H9 (cell line): Measurements from ENCODE around the gene PRKAR1A. TPM values are rescaled to one million over a fixed set of nuclear protein-coding genes. Genes with fewer than 3 reads are reported as not detected.

Source experiments
- DNase-seq: peaks from one replicate; pipeline ENCODE4 v3.0.0-alpha.2; 2017
- H2AFZ ChIP-seq: one replicate; pipeline ENCODE4 v1.6.1; 2013; ENCODE audit warnings: mild to moderate bottlenecking, low read length, control low read depth, moderate library complexity
- H2AK5ac ChIP-seq: 2 replicates; pipeline ENCODE4 v1.6.1; 2013; ENCODE audit warnings: low read length, control low read depth, mixed read lengths; ENCODE audit not compliant: insufficient read length
- H2BK120ac ChIP-seq: one replicate; pipeline ENCODE4 v1.6.1; 2013; ENCODE audit warnings: low read depth, mild to moderate bottlenecking, low read length, control low read depth, inconsistent platforms; ENCODE audit not compliant: poor library complexity, severe bottlenecking
- H2BK12ac ChIP-seq: 2 replicates; pipeline ENCODE4 v1.6.1; 2013; ENCODE audit warnings: low read length, control low read depth, mixed read lengths, low read depth; ENCODE audit not compliant: insufficient read length
- H2BK15ac ChIP-seq: 2 replicates; pipeline ENCODE4 v1.6.1; 2013; ENCODE audit warnings: low read depth, low read length, control low read depth
- H2BK20ac ChIP-seq: one replicate; pipeline ENCODE4 v1.6.1; 2013; ENCODE audit warnings: low read depth, mild to moderate bottlenecking, low read length, control low read depth, inconsistent platforms; ENCODE audit not compliant: poor library complexity, severe bottlenecking
- H2BK5ac ChIP-seq: 2 replicates; pipeline ENCODE4 v1.6.1; 2013; ENCODE audit warnings: low read length, control low read depth, mixed read lengths; ENCODE audit not compliant: insufficient read length
- H3K14ac ChIP-seq: 2 replicates; pipeline ENCODE4 v1.6.1; 2013; ENCODE audit warnings: low read length, control low read depth; ENCODE audit not compliant: insufficient read depth
- H3K18ac ChIP-seq: 2 replicates; pipeline ENCODE4 v1.6.1; 2013; ENCODE audit warnings: low read depth, mild to moderate bottlenecking, mixed read lengths, low read length, control low read depth; ENCODE audit not compliant: insufficient read length
- H3K23ac ChIP-seq: 2 replicates; pipeline ENCODE4 v1.6.1; 2013; ENCODE audit warnings: low read length, control low read depth, mixed read lengths, low read depth; ENCODE audit not compliant: insufficient read length
- H3K23me2 ChIP-seq: 2 replicates; pipeline ENCODE4 v1.6.1; 2013; ENCODE audit warnings: low read depth, mild to moderate bottlenecking, mixed read lengths, low read length, control low read depth; ENCODE audit not compliant: insufficient read length, poor library complexity, severe bottlenecking
- H3K27ac ChIP-seq: 2 replicates; pipeline ENCODE4 v1.5.1; 2013; ENCODE audit warnings: low read length, control low read depth, mixed read lengths, low read depth; ENCODE audit not compliant: insufficient read length
- H3K27me3 ChIP-seq: 2 replicates; pipeline ENCODE4 v1.6.1; 2013; ENCODE audit warnings: low read length, control low read depth, inconsistent platforms; ENCODE audit not compliant: insufficient read depth
- H3K4ac ChIP-seq: 2 replicates; pipeline ENCODE4 v1.6.1; 2013; ENCODE audit warnings: low read depth, mild to moderate bottlenecking, control low read depth, inconsistent platforms, low read length, moderate library complexity
- H3K4me1 ChIP-seq: 2 replicates; pipeline ENCODE4 v1.6.1; 2013; ENCODE audit warnings: low read length, control low read depth, inconsistent platforms; ENCODE audit not compliant: insufficient read depth
- H3K4me2 ChIP-seq: 2 replicates; pipeline ENCODE4 v1.6.1; 2013; ENCODE audit warnings: low read length, control low read depth, mixed read lengths; ENCODE audit not compliant: insufficient read length, insufficient read depth
- H3K56ac ChIP-seq: 2 replicates; pipeline ENCODE4 v1.6.1; 2013; ENCODE audit warnings: low read depth, mild to moderate bottlenecking, mixed read lengths, low read length, control low read depth; ENCODE audit not compliant: insufficient read length
- H3K79me1 ChIP-seq: 2 replicates; pipeline ENCODE4 v1.6.1; 2013; ENCODE audit warnings: low read depth, mild to moderate bottlenecking, moderate library complexity, low read length, control low read depth, inconsistent platforms; ENCODE audit not compliant: insufficient read depth, poor library complexity, severe bottlenecking
- H3K79me2 ChIP-seq: 2 replicates; pipeline ENCODE4 v1.6.1; 2013; ENCODE audit warnings: low read length, control low read depth, inconsistent platforms; ENCODE audit not compliant: insufficient read depth
- H3K9ac ChIP-seq: 2 replicates; pipeline ENCODE4 v1.6.1; 2013; ENCODE audit warnings: low read length, control low read depth, mixed read lengths; ENCODE audit not compliant: insufficient read length; ENCODE audit errors: extremely low read depth
- H3K9me3 ChIP-seq: one replicate; pipeline ENCODE4 v1.6.1; 2013; ENCODE audit warnings: low read depth, low read length, inconsistent platforms; ENCODE audit not compliant: control insufficient read depth
- H3T11ph ChIP-seq: one replicate; pipeline ENCODE4 v1.6.1; 2013; ENCODE audit warnings: mild to moderate bottlenecking, low read length, control low read depth, inconsistent platforms
- H4K20me1 ChIP-seq: one replicate; pipeline ENCODE4 v1.6.1; 2013; ENCODE audit not compliant: control insufficient read depth, insufficient read length, insufficient read depth
- H4K5ac ChIP-seq: 2 replicates; pipeline ENCODE4 v1.6.1; 2013; ENCODE audit warnings: low read depth, mild to moderate bottlenecking, mixed read lengths, low read length, control low read depth; ENCODE audit not compliant: insufficient read length
- H4K8ac ChIP-seq: replicated peaks from 2 replicates; pipeline ENCODE4 v1.6.1; 2013; ENCODE audit warnings: low read length, control low read depth, mixed read lengths, low read depth; ENCODE audit not compliant: insufficient read length
- H4K91ac ChIP-seq: 2 replicates; pipeline ENCODE4 v1.6.1; 2013; ENCODE audit warnings: low read depth, mild to moderate bottlenecking, moderate library complexity, mixed read lengths, low read length, control low read depth; ENCODE audit not compliant: insufficient read length
- H3K27ac Mint-ChIP-seq, 3 experiments: 2 replicates in 2 of 3; 3 replicates in 1 of 3; pipeline ENCODE4 v1.8.0; 2020 to 2021; ENCODE audit warnings: mixed read lengths in 3 of 3, mild to moderate bottlenecking in 1 of 3, moderate library complexity in 1 of 3
- H3K27me3 Mint-ChIP-seq: 2 replicates; pipeline ENCODE4 v1.8.0; 2021; ENCODE audit warnings: low read depth, mild to moderate bottlenecking, moderate library complexity, mixed read lengths
- H3K36me3 Mint-ChIP-seq, 3 experiments: 2 replicates in 2 of 3; 3 replicates in 1 of 3; pipeline ENCODE4 v1.8.0; 2020 to 2021; ENCODE audit warnings: low read depth in 3 of 3, mixed read lengths in 3 of 3; ENCODE audit not compliant: insufficient read depth in 1 of 3
- H3K4me1 Mint-ChIP-seq, 2 experiments: 2 replicates each; pipeline ENCODE4 v1.8.0; 2020; ENCODE audit warnings: mixed read lengths in 2 of 2
- H3K4me3 Mint-ChIP-seq, 2 experiments: 2 replicates in 1 of 2; 3 replicates in 1 of 2; pipeline ENCODE4 v1.8.0; 2020 to 2021; ENCODE audit warnings: mild to moderate bottlenecking in 2 of 2, mixed read lengths in 2 of 2, moderate library complexity in 1 of 2
- H3K9me3 Mint-ChIP-seq, 2 experiments: 2 replicates in 1 of 2; 3 replicates in 1 of 2; pipeline ENCODE4 v1.8.0; 2020; ENCODE audit warnings: mild to moderate bottlenecking in 2 of 2, mixed read lengths in 2 of 2, moderate library complexity in 1 of 2
- WGBS: extraction: QIAGEN DNeasy Blood & Tissue Kit; methylation state at CpG from one replicate; pipeline ENCODE4 v1.1.7; 2013; ENCODE audit warnings: missing lambda C conversion rate, low lambda C conversion rate, mixed read lengths; ENCODE audit not compliant: insufficient read length; ENCODE audit errors: extremely low coverage; 5-methylcytosine and 5-hydroxymethylcytosine counted together
- total RNA-seq: library from RNA; stranded (reverse); gene quantifications from 2 replicates; pipeline ENCODE4 v1.2.1, GENCODE V29; 2021
- TF ChIP-seq, protein P1 (sequence below): fragments of 200-600 bp; sonication (generic); conservative IDR thresholded peaks from 3 replicates; pipeline ENCODE4 v1.8.0; 2021; ENCODE audit warnings: antibody characterized with exemption, mild to moderate bottlenecking

The PRKAR1A gene
- total RNA-seq, 1 experiment from 2014 or later: 171 TPM

DNA sequence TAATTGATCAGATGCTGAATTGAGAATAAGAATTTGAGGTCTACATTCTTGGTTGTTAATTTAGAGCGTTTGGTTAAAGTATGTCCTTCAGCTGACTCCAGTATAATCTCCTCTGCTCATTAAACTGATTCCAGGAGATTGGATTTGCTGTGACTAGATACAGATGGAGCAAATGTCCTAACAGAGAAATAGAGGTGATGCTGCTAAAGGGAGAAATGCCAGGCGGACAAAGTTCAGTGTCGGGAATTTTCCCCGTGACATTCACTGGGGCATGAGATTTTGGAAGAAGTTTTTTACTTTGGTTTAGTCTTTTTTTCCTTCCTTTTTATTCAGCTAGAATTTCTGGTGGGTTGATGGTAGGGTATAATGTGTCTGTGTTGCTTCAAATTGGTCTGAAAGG lies 19.0 kb downstream of the PRKAR1A start:
- no peak overlapping the region for H3K18ac ChIP-seq
- TF ChIP-seq, protein P1, sequence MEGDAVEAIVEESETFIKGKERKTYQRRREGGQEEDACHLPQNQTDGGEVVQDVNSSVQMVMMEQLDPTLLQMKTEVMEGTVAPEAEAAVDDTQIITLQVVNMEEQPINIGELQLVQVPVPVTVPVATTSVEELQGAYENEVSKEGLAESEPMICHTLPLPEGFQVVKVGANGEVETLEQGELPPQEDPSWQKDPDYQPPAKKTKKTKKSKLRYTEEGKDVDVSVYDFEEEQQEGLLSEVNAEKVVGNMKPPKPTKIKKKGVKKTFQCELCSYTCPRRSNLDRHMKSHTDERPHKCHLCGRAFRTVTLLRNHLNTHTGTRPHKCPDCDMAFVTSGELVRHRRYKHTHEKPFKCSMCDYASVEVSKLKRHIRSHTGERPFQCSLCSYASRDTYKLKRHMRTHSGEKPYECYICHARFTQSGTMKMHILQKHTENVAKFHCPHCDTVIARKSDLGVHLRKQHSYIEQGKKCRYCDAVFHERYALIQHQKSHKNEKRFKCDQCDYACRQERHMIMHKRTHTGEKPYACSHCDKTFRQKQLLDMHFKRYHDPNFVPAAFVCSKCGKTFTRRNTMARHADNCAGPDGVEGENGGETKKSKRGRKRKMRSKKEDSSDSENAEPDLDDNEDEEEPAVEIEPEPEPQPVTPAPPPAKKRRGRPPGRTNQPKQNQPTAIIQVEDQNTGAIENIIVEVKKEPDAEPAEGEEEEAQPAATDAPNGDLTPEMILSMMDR: no peak
- no peak overlapping the region for H2BK120ac ChIP-seq
- H3K4me2 ChIP-seq: no peak overlapping the region
- H3K79me1 ChIP-seq: peaks cover 4% of the 10 kb centered on the region
- H3K9me3 ChIP-seq: no peaks in the 10 kb centered on the region
- Mint-ChIP-seq H3K4me1 (peaks cover 22 to 24% of the 10 kb centered on the region in 2 experiments), H3K27me3 (no peaks in the 10 kb centered on the region), H3K4me3 (no peak overlapping the region), H3K9me3 (no peaks in the 10 kb centered on the region), H3K27ac (no peak overlapping the region; a peak in 1 of 7 replicates), H3K36me3 (peaks cover 23 to 78% (median 74%) of the 10 kb centered on the region in 3 experiments; a peak in 6 of 7 replicates)
- no peak overlapping the region for H2BK5ac ChIP-seq
- H3K23me2 ChIP-seq: no peaks in the 10 kb centered on the region
- no peaks in the 10 kb centered on the region for H3K27me3 ChIP-seq
- no peak overlapping the region for H4K91ac ChIP-seq
- no peak overlapping the region for H3K9ac ChIP-seq
- no peak overlapping the region for H3K56ac ChIP-seq
- no peak overlapping the region for H2BK15ac ChIP-seq
- H4K8ac ChIP-seq: no peak overlapping the region
- no peak overlapping the region for H2BK20ac ChIP-seq
- H3K4ac ChIP-seq: no peak overlapping the region
- H4K20me1 ChIP-seq: peaks cover 2% of the 10 kb centered on the region
- H2AFZ ChIP-seq: no peak overlapping the region
- H3K27ac ChIP-seq: no peak overlapping the region
- H2AK5ac ChIP-seq: no peak overlapping the region
- no peaks in the 10 kb centered on the region for H3K4me1 ChIP-seq
- H4K5ac ChIP-seq: no peak overlapping the region
- no peak overlapping the region for H3K23ac ChIP-seq
- H2BK12ac ChIP-seq: no peak overlapping the region
- no peak overlapping the region for H3K14ac ChIP-seq
- no peak overlapping the region for H3T11ph ChIP-seq
- H3K79me2 ChIP-seq: no peaks in the 10 kb centered on the region
- no CpG with 5 or more reads among the region's 4 CpGs for WGBS
- no peak for DNase-seq
